ENCODE measurements around the gene GRWD1. TPM values are rescaled to one million over a fixed set of nuclear protein-coding genes. Genes with fewer than 3 reads are reported as not detected.
A peak's percentile ranks its signal among the peaks of the same experiment; 100 is the strongest.

Gene GRWD1
- total RNA-seq, 1 donor = 34.1 TPM

- H3K4me3 ChIP-seq (ENCODE audit: low read depth, low read length) = peak overlapping the region; percentile 3
- no peak for DNase-seq (ENCODE audit: low read depth)
- no peak for TF ChIP-seq CTCF (IDR thresholded peaks at IDR 0.05; ENCODE audit: insufficient read depth, low read length)
These were observed 25.1 kb downstream of the GRWD1 start for GRCh38 chr19:48470856-48471255.

DNA sequence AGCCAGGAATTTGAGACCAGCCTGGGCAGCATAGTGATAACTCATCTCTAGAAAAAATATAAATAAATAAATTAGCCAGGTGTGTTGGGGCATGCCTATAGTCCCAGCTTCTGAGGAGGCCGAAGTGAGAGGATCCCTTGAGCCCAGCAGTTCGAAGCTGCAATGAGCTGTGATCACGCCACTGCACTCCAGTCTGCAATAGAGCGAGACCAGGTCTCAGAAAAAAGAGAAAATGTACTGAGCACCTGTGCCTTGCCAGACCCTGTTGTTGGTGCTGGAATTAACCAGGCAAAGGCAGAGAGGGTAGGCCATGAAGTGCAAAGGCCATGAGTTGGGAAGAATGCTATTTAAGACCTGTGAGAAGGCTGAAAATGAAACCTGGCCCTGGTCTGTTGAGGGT, 26.1 kb downstream of the GRWD1 start:
- TF ChIP-seq CTCF (IDR thresholded peaks at IDR 0.05; ENCODE audit: insufficient read depth, low read length) = no peak
- no peak for DNase-seq (ENCODE audit: low read depth)
- H3K4me3 ChIP-seq (ENCODE audit: low read depth, low read length) = no peak overlapping the region

GRCh38 chr19:48473161-48473966, 27.6 kb downstream of the GRWD1 start:
- H3K4me3 ChIP-seq (ENCODE audit: low read depth, low read length) = no peak overlapping the region
- TF ChIP-seq CTCF (IDR thresholded peaks at IDR 0.05; ENCODE audit: insufficient read depth, low read length) = no peak
- DNase-seq (ENCODE audit: low read depth) = no peak

GRCh38 chr19:48474084-48474592, 28.4 kb downstream of the GRWD1 start:
- TF ChIP-seq CTCF (IDR thresholded peaks at IDR 0.05; ENCODE audit: insufficient read depth, low read length) = no peak
- no peak overlapping the region for H3K4me3 ChIP-seq (ENCODE audit: low read depth, low read length)
- no peak for DNase-seq (ENCODE audit: low read depth)

DNA sequence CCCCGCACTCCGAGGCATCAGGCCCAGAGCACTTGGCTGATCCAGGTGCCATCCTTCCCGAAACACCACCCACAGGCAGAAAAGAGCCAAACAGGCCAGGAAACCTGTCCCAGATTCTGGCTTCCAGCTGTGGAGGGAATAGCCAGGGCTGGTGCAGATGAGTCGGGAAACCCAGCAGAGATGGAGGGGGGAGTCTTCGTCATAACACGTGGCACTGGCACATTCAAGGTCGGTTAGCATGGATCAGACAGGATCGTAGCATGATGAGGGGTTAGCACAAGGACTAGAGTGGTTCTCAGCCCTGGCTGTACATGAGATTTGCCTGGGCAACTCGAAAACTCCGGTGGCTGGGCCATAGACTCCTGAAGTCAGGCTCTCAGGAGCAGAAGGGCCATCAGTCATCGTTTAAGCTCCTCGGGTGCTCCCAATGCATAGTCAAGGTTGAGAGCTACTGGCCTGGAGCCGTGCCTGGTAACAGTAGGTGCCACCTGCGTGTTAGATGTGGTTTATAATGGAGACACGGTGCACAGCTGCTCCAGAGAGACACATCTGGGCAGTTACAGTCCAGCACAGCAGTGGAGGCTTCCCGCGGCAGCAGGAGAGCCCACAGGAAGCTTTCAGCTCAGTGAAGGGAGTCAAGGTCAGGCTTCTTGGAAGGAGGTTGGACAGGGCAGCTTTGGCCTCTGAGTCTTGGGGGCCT, 29.7 kb downstream of the GRWD1 start:
- no peak for TF ChIP-seq CTCF (IDR thresholded peaks at IDR 0.05; ENCODE audit: insufficient read depth, low read length)
- DNase-seq (ENCODE audit: low read depth) = no peak
- H3K4me3 ChIP-seq (ENCODE audit: low read depth, low read length) = no peak overlapping the region

DNA sequence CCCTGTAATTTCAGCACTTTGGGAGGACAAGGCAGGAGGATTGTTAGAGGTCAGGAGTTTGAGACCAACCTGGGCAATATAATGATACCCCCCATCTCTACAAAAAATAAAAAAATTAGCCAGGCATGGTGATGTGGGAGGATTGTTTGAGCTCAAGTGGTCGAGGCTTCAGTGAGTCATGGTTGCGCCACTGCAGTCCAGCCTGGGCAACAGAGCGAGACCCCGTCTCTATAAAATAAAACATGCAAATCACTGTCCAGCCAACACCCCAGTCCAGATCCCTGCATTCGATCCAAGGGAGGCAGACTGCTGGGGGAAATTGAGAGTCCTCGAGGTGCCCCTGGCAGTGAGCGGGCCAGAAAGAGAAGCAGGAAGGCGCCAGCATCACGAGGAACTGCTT, 30.4 kb downstream of the GRWD1 start:
- no peak for TF ChIP-seq CTCF (IDR thresholded peaks at IDR 0.05; ENCODE audit: insufficient read depth, low read length)
- no peak for DNase-seq (ENCODE audit: low read depth)
- H3K4me3 ChIP-seq (ENCODE audit: low read depth, low read length) = no peak overlapping the region

All from fibroblast of the aortic adventitia (primary cell).